Activated T-cell treated with anti-CD3 and anti-CD28 coated beads, Interleukin-2, amount 50 U/mL, for 72 hours (primary cell): ENCODE measurements around the gene UCHL3. TPM values are rescaled to one million over a fixed set of nuclear protein-coding genes. Genes with fewer than 3 reads are reported as not detected.

Experiments
- ATAC-seq, 2 donors: fragments of 150-1000 bp; cut with Tn5 transposase; replicated peaks in 1 of 2; 2 replicates each; pipeline ENCODE4 v1.10.0; 2021; ENCODE audit warnings: moderate library complexity in 2 of 2, mild to moderate bottlenecking in 1 of 2
- DNase-seq, 2 donors: peaks; one replicate each; pipeline ENCODE4 v3.0.0; 2021 to 2022; ENCODE audit warnings: mixed read lengths in 1 of 2
- H3K27ac Mint-ChIP-seq: one replicate; pipeline ENCODE4 v1.8.0; 2022; ENCODE audit warnings: mild to moderate bottlenecking, moderate library complexity, mixed read lengths
- H3K27me3 Mint-ChIP-seq: one replicate; pipeline ENCODE4 v1.8.0; 2022; ENCODE audit warnings: low read depth, mixed read lengths
- H3K36me3 Mint-ChIP-seq, 2 donors: one replicate each; pipeline ENCODE4 v1.8.0; 2022; ENCODE audit warnings: mixed read lengths in 2 of 2, mild to moderate bottlenecking in 1 of 2; ENCODE audit not compliant: insufficient read depth in 2 of 2
- H3K4me1 Mint-ChIP-seq: one replicate; pipeline ENCODE4 v1.8.0; 2022; ENCODE audit warnings: low read depth, mixed read lengths
- H3K4me3 Mint-ChIP-seq, 2 donors: one replicate each; pipeline ENCODE4 v1.8.0; 2022; ENCODE audit warnings: mild to moderate bottlenecking in 2 of 2, mixed read lengths in 2 of 2, moderate library complexity in 2 of 2
- H3K9me3 Mint-ChIP-seq, 2 donors: one replicate each; pipeline ENCODE4 v1.8.0; 2022; ENCODE audit warnings: mixed read lengths in 2 of 2
- total RNA-seq, 2 donors: library from RNA; stranded (reverse); gene quantifications; one replicate each; pipeline ENCODE4 v1.2.3, GENCODE V29; 2022

UCHL3 gene
- total RNA-seq, 2 donors from 2014 or later: 30.8 to 32.3 TPM

- Mint-ChIP-seq H3K9me3 (no peaks in the 10 kb centered on the region), H3K27me3 (no peaks in the 10 kb centered on the region), H3K27ac (peak overlapping the region; percentile 88), H3K4me3 (peak overlapping the region in 1 of 2 donors; percentile 76), H3K4me1 (peaks cover 50% of the 10 kb centered on the region), H3K36me3 (peaks cover 14 to 17% of the 10 kb centered on the region in 2 donors)
- ATAC-seq (peak in 1 of 2 donors; percentile 59), DNase-seq (no peak)
These were observed 8.7 kb downstream of the UCHL3 start for GRCh38 chr13:75558145-75558840.

- H3K27me3 Mint-ChIP-seq: no peaks in the 10 kb centered on the region
- peaks cover 5 to 14% of the 10 kb centered on the region in 2 donors for H3K36me3 Mint-ChIP-seq
- no peaks in the 10 kb centered on the region for H3K4me1 Mint-ChIP-seq
- no peaks in the 10 kb centered on the region for H3K9me3 Mint-ChIP-seq
- no peak for ATAC-seq
- H3K4me3 Mint-ChIP-seq: no peak overlapping the region
- no peak overlapping the region for H3K27ac Mint-ChIP-seq
- DNase-seq: no peak
These were observed 17.1 kb downstream of the UCHL3 start for GRCh38 chr13:75566658-75567057.

- no peak overlapping the region for H3K27ac Mint-ChIP-seq
- H3K36me3 Mint-ChIP-seq: peaks cover 14 to 33% of the 10 kb centered on the region in 2 donors
- no peaks in the 10 kb centered on the region for H3K27me3 Mint-ChIP-seq
- H3K4me3 Mint-ChIP-seq: no peak overlapping the region
- no peaks in the 10 kb centered on the region for H3K4me1 Mint-ChIP-seq
- no peaks in the 10 kb centered on the region for H3K9me3 Mint-ChIP-seq
- ATAC-seq (no peak), DNase-seq (no peak)
These were observed 20.0 kb downstream of the UCHL3 start for GRCh38 chr13:75569576-75569975.

GRCh38 chr13:75579529-75579928 is 29.9 kb downstream of the UCHL3 start:
- no peak overlapping the region for H3K27ac Mint-ChIP-seq
- no peak for DNase-seq
- no peak for ATAC-seq
- no peak overlapping the region for H3K4me3 Mint-ChIP-seq
- H3K27me3 Mint-ChIP-seq: no peaks in the 10 kb centered on the region
- H3K9me3 Mint-ChIP-seq: peaks cover under 1 to 6% of the 10 kb centered on the region in 2 donors
- H3K36me3 Mint-ChIP-seq: peaks cover 14 to 26% of the 10 kb centered on the region in 2 donors
- peaks cover 19% of the 10 kb centered on the region for H3K4me1 Mint-ChIP-seq

GRCh38 chr13:75581874-75582640 is 32.5 kb downstream of the UCHL3 start:
- Mint-ChIP-seq H3K9me3 (peaks cover 4 to 9% of the 10 kb centered on the region in 2 donors), H3K27me3 (no peaks in the 10 kb centered on the region), H3K27ac (no peak overlapping the region), H3K4me3 (no peak overlapping the region), H3K36me3 (peaks cover 16 to 30% of the 10 kb centered on the region in 2 donors), H3K4me1 (peaks cover 19% of the 10 kb centered on the region)
- ATAC-seq (no peak), DNase-seq (no peak)

GRCh38 chr13:75583091-75583490 is 33.5 kb downstream of the UCHL3 start:
- H3K36me3 Mint-ChIP-seq: peaks cover 16 to 31% of the 10 kb centered on the region in 2 donors
- peaks cover 11% of the 10 kb centered on the region for H3K4me1 Mint-ChIP-seq
- DNase-seq (no peak), ATAC-seq (no peak)
- no peak overlapping the region for H3K27ac Mint-ChIP-seq
- no peaks in the 10 kb centered on the region for H3K27me3 Mint-ChIP-seq
- no peak overlapping the region for H3K4me3 Mint-ChIP-seq
- peaks cover 4 to 9% of the 10 kb centered on the region in 2 donors for H3K9me3 Mint-ChIP-seq

- H3K36me3 Mint-ChIP-seq: peaks cover 21 to 38% of the 10 kb centered on the region in 2 donors
- ATAC-seq (no peak), DNase-seq (no peak)
- H3K9me3 Mint-ChIP-seq: peaks cover 4 to 9% of the 10 kb centered on the region in 2 donors
- H3K4me3 Mint-ChIP-seq: no peak overlapping the region
- H3K27ac Mint-ChIP-seq: no peak overlapping the region
- no peaks in the 10 kb centered on the region for H3K27me3 Mint-ChIP-seq
- no peaks in the 10 kb centered on the region for H3K4me1 Mint-ChIP-seq
These were observed 35.6 kb downstream of the UCHL3 start for GRCh38 chr13:75585153-75585552.

GRCh38 chr13:75587679-75588078 is 38.1 kb downstream of the UCHL3 start:
- DNase-seq (no peak), ATAC-seq (no peak)
- Mint-ChIP-seq H3K27me3 (no peaks in the 10 kb centered on the region), H3K27ac (peak overlapping the region; percentile 45), H3K4me1 (no peaks in the 10 kb centered on the region), H3K9me3 (peaks cover 4 to 9% of the 10 kb centered on the region in 2 donors), H3K36me3 (peaks cover 21 to 33% of the 10 kb centered on the region in 2 donors), H3K4me3 (no peak overlapping the region)

- H3K4me1 Mint-ChIP-seq: no peaks in the 10 kb centered on the region
- H3K27me3 Mint-ChIP-seq: no peaks in the 10 kb centered on the region
- H3K4me3 Mint-ChIP-seq: no peak overlapping the region
- peaks cover 2 to 20% of the 10 kb centered on the region in 2 donors for H3K36me3 Mint-ChIP-seq
- ATAC-seq (no peak), DNase-seq (no peak)
- H3K9me3 Mint-ChIP-seq: no peaks in the 10 kb centered on the region
- peak overlapping the region; percentile 87 for H3K27ac Mint-ChIP-seq
These were observed 47.1 kb downstream of the UCHL3 start for GRCh38 chr13:75596657-75597182.

- Mint-ChIP-seq H3K36me3 (peaks cover 2 to 17% of the 10 kb centered on the region in 2 donors), H3K27ac (no peak overlapping the region), H3K27me3 (no peaks in the 10 kb centered on the region), H3K4me3 (no peak overlapping the region), H3K9me3 (no peaks in the 10 kb centered on the region), H3K4me1 (no peaks in the 10 kb centered on the region)
- ATAC-seq (no peak), DNase-seq (no peak)
These were observed 50.8 kb downstream of the UCHL3 start for GRCh38 chr13:75600371-75600770.

GRCh38 chr13:75603038-75603437 is 53.4 kb downstream of the UCHL3 start:
- no peaks in the 10 kb centered on the region for H3K9me3 Mint-ChIP-seq
- peaks cover 2 to 13% of the 10 kb centered on the region in 2 donors for H3K36me3 Mint-ChIP-seq
- no peak for ATAC-seq
- H3K27ac Mint-ChIP-seq: no peak overlapping the region
- DNase-seq: no peak
- H3K4me3 Mint-ChIP-seq: no peak overlapping the region
- H3K4me1 Mint-ChIP-seq: no peaks in the 10 kb centered on the region
- no peaks in the 10 kb centered on the region for H3K27me3 Mint-ChIP-seq

GRCh38 chr13:75607447-75607846 is 57.9 kb downstream of the UCHL3 start:
- H3K27me3 Mint-ChIP-seq: no peaks in the 10 kb centered on the region
- ATAC-seq (no peak), DNase-seq (no peak)
- H3K27ac Mint-ChIP-seq: no peak overlapping the region
- no peak overlapping the region for H3K4me3 Mint-ChIP-seq
- peaks cover 0 to 7% of the 10 kb centered on the region in 2 donors for H3K36me3 Mint-ChIP-seq
- H3K4me1 Mint-ChIP-seq: no peaks in the 10 kb centered on the region
- no peaks in the 10 kb centered on the region for H3K9me3 Mint-ChIP-seq

GRCh38 chr13:75610466-75610865 is 60.9 kb downstream of the UCHL3 start:
- Mint-ChIP-seq H3K9me3 (no peaks in the 10 kb centered on the region), H3K4me1 (no peaks in the 10 kb centered on the region), H3K36me3 (peaks cover 0 to 7% of the 10 kb centered on the region in 2 donors), H3K27ac (no peak overlapping the region), H3K4me3 (no peak overlapping the region), H3K27me3 (no peaks in the 10 kb centered on the region)
- DNase-seq (no peak), ATAC-seq (no peak)
